SK-N-SH (cell line): ENCODE results near the gene EYA2.

Experiments used
- EZH2phosphoT487 ChIP-seq: fragments of 200-600 bp; sonication (generic); IDR thresholded peaks from 2 replicates; pipeline ENCODE4 v1.6.1; 2017; ENCODE audit warnings: low read depth, mixed run types, mild to moderate bottlenecking, antibody characterized with exemption, moderate library complexity, borderline replicate concordance
- NRF1 ChIP-seq: IDR thresholded peaks from 2 replicates; pipeline ENCODE4 v1.6.1; 2012; ENCODE audit warnings: low read depth, mild to moderate bottlenecking, low read length

- TF ChIP-seq NRF1 (no peak), EZH2phosphoT487 (no peak)
These were observed 338.9 kb downstream of the EYA2 start for GRCh38 chr20:47233333-47234188.
